GM18511 (cell line): Measurements from ENCODE around the gene PAPLN.

Experiments
- ATAC-seq: cut with Tn5 transposase; IDR thresholded peaks from one replicate; pipeline ENCODE4 v1.9.1; 2021; ENCODE audit warnings: mild to moderate bottlenecking, moderate library complexity; ENCODE audit not compliant: unreplicated experiment

Gene PAPLN

DNA sequence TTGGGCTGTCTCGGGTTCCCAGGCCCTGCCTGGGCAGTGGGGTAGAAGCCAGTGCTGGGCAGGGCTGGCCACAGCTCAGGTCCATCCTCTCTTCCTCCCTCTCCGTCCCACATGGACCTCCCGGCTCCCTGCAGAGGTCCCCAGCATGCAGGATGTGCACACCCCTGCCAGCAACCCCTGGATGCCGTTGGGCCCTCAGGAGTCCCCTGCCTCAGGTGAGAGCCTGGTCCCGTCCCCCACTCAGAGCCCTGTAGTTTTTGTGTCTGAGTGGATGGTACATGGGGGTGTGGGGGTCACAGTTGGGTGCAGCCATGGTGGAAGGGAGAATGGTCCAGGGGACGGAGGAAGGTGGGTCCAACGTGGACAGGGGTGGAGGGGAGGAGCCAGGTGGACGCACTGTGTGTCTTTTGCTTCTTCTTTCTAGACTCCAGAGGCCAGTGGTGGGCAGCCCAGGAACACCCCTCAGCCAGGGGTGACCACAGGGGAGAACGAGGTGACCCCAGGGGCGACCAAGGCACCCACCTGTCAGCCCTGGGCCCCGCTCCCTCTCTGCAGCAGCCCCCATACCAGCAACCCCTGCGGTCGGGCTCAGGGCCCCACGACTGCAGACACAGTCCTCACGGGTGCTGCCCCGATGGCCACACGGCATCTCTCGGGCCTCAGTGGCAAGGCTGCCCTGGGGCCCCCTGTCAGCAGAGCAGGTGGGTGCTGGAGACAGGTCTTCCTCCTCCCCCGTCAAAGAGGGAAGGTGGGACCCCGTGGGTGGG, 21.7 kb downstream of the PAPLN start:
- ATAC-seq, result no peak

DNA sequence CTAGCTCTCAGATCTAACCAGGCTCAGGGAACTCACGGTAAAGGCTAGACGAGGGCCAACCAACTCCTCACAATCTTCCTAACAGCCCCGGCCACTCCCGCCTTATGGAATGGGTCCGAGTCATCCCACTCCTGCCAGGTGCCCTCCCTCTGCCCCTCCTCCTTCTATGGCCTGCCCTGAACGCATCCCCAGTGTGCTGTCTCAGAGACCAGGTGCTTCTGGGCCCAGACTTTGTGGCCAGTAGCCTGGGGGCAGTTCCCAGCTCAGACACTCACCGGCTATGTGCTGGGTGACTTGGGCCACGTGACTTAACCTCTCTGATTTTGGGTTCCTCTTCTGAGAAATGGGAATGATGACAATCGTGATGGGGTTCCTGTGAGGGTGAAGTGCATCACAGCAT, 22.5 kb downstream of the PAPLN start:
- ATAC-seq, result no peak

DNA sequence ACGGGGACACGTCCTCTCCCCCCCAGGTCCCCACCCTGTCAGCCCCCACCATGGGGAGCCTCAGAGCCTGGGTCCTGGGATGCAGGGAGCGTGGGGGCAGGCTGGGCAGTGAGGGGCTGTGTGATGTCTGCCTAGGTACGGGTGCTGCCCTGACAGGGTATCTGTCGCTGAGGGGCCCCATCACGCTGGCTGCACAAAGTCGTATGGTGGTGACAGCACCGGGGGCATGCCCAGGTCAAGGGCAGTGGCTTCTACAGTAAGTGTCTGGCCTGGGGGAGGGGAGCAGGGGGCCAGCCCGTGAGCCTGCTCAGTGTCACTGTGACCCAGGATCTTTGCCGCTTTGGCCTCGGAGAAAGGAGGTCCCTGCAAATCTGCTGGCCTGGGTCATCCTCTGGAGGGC, 23.3 kb downstream of the PAPLN start:
- ATAC-seq, result no peak

DNA sequence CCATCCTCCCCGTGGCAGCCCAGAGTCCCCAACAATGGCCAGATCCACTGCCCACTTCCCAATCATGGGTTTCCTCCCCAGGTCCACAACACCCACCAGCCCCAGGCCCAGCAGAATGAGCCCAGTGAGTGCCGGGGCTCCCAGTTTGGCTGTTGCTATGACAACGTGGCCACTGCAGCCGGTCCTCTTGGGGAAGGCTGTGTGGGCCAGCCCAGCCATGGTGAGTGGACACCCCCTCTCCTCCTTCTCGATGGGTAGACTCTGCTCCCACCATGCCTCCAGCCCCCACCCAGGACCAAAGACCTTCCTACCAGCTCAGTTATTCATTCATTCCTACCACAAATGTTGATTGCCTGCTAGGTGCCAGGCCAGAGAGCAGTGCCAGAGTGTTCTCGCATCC, 23.8 kb downstream of the PAPLN start:
- ATAC-seq, result no peak

DNA sequence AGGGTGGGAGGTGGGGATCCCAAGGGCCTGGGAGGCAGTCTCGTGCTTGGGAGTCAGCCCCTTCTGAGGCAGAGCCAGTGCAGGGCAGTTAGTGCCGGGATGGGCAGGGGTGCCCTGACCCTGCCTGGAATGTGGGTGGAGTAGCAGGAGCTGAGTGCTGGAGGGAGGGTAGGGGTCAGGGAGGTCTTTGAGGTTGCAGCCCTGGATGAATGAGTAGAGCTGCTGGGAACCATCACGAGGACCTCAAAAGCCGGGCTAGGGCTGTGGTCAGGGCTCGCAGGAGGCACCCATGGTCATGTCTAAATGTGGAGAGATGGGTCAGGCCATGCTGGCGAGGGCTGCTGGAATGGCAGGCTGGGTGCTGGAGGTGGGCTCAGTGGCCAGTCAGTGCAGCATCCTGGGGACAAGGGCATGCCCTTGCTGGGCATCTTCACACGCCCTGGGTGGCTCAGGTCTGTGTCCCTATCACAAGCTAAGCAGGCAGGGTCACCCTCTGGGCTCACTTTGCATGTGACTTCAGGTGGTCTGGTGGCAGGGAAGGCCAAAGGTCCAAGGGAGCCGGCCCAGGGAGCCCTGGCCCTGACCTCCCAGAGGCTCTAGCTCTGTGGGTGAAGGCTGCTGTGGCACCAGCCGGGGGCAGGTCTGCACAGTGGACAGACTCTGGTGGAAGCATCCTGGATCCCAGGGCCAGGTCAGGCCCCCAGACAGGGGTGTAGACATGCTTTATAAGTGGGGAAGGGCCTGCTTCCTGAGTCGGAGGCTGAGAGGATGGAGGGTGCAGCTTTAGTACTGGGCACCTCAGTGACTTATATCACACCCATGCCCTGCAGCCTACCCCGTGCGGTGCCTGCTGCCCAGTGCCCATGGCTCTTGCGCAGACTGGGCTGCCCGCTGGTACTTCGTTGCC, 24.5 kb downstream of the PAPLN start:
- ATAC-seq, result no peak

DNA sequence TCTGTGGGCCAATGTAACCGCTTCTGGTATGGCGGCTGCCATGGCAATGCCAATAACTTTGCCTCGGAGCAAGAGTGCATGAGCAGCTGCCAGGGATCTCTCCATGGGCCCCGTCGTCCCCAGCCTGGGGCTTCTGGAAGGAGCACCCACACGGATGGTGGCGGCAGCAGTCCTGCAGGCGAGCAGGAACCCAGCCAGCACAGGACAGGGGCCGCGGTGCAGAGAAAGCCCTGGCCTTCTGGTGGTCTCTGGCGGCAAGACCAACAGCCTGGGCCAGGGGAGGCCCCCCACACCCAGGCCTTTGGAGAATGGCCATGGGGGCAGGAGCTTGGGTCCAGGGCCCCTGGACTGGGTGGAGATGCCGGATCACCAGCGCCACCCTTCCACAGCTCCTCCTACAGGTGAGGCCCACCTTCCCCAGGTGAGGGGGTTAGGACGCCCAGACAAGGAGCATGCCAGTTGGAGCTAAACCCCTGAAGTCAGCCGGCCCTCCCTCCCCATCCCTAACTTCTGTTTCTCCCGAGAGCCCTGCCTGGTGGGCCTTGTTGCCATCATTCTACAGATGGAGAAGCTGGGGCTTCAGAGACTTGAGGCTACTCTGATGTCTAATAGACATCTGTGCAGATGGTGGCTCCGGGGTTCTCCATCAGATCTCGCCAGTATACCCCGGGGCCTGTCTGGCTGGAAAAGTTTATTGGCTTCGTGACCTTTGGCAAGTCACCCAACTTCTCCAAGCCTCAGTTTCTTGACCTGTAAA, 25.3 kb downstream of the PAPLN start:
- ATAC-seq, result no peak

DNA sequence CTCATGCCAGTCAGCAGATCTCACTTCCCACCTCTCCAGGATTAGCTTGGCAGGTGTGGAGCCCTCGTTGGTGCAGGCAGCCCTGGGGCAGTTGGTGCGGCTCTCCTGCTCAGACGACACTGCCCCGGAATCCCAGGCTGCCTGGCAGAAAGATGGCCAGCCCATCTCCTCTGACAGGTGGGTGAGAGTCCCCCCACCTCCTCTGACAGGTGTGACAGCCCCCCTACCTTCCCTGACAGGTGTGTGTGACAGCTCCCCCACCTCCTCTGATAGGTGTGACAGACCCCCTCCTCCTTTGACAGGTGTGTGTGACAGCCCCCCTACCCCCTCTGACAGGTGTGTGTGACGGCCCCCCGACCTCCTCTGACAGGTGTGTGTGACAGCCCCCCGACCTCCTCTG, 26.3 kb downstream of the PAPLN start:
- ATAC-seq, result no peak

DNA sequence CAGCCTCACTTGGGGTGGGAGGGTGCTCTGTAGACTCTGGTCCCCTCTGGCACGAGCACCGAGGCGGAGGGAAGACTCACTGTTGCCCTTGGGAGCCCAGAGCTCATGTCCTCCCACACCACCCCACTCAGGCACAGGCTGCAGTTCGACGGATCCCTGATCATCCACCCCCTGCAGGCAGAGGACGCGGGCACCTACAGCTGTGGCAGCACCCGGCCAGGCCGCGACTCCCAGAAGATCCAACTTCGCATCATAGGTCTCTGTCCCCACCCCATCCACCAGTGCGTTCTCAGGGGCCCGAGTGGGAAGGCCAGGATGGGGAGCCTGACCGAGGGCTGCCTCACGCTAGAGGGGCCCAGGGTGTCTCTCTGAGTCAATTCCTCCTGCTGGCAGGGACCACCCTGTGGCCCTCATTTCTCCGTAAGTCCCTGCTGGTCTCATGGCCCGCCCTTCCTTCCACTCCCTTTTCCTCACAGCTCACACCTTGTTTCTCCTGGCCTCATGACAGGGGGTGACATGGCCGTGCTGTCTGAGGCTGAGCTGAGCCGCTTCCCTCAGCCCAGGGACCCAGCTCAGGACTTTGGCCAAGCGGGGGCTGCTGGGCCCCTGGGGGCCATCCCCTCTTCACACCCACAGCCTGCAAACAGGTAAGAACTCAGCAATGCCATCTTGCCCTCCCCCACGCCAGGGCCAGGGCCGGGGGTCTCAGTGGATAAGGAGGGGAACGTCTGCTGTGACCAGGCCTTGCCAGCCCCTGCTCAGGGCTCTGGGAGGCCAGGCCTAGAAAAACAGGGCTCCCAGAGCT, 27.0 kb downstream of the PAPLN start:
- ATAC-seq, result no peak

DNA sequence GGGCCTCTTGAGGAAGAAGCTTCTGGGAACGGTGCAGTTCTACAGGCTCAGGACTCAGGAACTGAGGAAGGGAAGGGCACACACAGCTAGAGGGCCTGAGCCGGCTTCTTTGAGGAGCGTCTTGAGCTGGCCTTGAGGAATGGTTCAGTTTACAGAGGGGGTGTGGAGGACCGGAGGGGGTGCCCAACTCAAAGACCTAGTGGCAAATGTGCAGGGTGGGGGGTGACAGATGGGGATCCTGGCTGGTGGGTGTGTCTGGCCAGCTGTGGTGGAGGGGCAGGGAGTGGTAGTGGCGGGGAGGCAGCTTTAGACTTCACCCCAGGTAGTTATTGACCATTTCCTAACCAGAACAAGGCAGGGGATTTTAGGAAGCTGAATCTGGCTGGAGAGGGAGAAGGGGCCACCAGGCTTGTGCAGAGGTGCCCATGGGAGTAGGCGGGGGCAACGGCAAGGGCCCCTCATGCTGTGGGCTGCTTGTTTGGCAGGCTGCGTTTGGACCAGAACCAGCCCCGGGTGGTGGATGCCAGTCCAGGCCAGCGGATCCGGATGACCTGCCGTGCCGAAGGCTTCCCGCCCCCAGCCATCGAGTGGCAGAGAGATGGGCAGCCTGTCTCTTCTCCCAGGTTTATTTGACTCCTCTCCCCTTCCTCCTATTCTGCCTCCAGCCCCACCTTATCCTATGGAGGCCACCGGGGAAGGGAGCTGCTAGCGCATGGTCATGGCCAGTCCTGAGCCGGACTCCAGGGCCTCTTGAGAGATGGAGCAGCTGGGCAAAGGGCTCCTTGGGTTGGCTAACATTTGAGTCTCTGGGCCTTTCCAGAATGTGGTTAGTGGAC, 27.8 kb downstream of the PAPLN start:
- no peak for ATAC-seq

DNA sequence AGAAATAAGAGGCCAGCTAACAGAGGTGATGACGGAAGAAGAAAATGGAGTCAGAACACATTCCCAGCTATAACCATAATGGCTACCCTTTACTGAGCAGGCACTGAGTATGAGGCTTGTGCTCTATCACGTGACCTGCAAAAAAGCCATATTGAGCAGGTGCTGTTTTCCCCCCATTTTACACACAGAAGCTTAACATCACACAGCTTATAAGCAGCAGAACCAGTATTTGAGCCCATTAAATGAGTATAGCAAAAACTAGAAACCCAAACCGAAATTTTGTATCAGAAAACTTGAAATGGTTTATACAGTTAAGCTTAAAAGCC, 28.4 kb downstream of the PAPLN start:
- ATAC-seq, result no peak

DNA sequence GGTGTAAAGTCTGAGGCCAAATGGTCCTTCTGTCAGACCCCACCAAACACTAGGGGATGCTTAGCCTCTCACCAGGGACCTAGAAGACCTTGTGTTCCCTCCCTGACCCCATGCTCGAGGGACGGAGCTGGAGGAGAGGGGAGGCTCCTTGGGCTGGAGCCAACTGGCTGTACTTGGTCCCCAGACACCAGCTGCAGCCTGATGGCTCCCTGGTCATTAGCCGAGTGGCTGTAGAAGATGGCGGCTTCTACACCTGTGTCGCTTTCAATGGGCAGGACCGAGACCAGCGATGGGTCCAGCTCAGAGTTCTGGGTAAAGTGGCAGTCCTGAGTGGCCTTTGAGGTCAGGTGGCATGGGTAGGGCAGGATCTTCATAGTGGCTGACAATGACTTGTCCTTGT, 29.0 kb downstream of the PAPLN start:
- ATAC-seq, result no peak

DNA sequence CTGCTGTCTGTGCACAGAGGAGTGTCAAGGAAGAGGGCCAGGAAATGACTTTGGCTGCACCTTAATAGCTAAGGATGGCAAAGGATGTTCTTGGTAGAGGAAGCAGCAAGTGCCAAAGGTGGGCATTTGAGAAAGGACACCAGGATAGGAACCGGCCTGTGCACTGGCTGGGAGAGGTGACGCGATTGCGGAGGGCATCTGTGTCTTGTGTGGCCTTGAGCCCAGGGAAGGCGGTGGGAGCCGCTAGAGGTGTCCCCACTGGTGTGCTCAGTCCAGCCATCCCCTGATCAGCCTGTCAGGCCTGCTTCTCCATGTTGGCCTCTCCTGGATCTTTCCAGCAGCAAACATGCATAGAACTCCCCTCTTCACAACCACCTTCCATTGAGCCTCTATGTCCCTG, 30.2 kb downstream of the PAPLN start:
- ATAC-seq, result no peak

DNA sequence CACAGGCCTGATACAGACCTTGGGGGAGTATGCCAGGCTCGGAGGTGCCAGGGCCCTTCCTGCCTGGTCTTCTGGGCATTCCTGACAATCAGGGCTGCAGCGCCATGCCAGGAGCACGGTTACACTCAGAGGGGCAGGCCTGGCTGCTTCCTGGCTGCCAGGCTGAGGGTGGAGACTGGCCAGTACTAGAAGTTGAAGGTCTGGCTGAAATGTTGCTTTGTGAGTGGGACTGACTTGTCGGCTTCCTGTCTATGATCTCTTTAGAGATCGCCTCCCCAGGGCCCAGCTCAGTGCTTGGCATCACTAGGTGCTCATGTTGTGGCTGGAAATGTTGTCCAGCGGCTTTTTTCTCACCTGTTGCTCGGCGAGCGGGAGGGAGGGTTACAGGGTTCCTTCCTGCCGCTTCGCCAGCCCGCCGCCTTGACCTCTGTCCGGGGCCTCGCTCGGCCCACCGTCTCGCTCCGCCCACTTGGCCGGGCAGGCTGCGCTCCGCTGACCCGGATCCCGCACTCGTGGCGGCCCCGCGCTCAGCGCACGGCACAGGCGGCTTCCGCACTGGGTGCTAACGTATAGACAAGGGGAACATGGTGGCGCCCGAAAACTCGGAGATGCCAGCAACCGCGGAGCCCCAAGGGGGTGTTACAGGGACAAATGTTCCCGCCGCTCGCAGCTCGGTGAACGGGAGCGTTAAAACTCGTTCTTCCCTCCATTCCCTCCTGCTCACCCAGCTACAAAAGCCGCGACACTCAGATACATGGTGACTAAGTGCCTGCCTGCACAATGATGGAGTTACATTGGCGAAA, 32.6 kb downstream of the PAPLN start:
- peak; percentile 89 for ATAC-seq

DNA sequence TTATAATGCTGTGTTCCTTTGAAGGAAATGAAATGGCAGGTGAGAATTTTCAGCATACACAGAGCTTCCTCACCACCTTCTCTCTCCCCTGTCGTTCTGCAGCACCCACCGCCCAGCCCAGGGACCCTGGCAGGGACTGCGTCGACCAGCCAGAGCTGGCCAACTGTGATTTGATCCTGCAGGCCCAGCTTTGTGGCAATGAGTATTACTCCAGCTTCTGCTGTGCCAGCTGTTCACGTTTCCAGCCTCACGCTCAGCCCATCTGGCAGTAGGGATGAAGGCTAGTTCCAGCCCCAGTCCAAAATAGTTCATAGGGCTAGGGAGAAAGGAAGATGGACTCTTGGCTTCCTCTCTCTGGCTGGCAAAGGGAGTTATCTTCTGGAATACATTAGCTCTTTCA, 35.1 kb downstream of the PAPLN start:
- no peak for ATAC-seq

DNA sequence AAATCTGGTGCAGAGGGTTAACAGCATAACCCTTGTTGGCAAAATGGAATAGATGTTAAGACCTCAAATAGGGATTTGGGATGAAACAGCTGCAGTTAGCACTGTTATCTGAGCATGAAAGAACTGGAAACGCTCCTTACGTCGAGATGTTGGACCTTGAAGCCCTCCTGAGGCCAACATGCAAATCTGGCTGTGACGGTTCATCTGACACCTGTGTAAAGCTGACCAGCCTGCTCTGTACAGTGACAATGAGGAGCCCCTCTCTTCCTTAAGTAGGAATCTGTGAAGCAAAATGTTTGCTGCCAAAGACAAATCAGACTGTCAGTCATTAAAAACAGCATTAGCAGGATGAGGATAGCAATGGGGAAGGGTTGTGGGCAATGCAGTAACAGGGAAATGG, 36.5 kb downstream of the PAPLN start:
- ATAC-seq, result no peak

DNA sequence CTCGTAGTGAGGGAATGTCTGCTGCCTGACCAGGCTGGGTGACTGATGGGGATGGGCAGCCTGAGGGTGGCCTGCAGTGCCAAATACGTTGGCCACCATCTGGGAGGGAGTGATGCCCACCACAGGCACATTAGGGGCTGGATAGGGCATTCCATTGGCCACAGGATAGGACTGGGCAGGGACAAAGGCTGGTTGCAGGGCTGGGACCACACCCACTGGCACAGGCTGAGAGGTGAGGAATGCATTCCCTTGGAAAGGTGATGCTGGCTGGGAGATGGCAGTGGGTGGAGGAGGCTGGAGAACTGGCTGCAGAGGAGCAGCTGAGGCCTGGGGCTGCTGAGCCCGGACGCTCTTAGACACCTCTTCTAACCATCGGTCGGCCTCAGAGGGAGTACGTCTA, 39.5 kb downstream of the PAPLN start:
- no peak for ATAC-seq

DNA sequence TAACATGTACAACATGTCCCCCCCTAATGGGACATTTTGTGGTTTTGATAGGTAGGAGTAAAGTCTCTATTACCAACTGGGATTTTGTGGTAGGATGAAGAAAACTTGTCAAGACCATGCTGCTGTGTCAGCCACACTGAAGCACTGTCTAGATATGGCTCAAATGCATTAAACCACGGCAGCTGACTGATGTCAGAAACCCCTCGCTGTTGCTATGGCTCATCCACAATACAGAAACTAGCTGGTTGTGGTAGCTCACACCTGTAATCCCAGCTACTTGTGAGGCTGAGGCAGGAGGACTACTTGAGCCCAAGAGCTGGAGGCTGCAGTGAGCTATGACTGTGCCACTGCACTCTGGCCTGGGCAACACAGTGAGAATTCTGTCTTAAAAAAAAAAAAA, 40.1 kb downstream of the PAPLN start:
- no peak for ATAC-seq

DNA sequence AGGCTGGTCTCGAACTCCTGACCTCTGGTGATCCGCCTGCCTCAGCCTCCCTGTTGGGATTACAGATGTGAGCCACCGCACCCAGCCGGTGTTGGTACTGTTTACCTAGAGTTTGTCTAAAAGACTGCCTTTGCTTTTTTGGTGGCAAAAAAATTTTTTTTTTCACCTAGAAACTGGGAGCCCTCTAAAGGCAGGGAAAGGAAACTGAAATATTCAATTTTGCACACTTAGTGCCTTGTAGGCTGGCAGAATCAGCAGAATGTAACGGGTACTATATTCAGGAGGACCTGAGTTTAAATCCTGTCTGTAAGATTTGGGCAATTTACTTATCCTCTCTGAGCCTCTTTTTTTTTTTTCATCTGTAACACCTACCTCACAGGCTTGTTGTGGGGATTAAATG, 43.6 kb downstream of the PAPLN start:
- no peak for ATAC-seq
